HFFc6 (cell line): ENCODE results near the gene HAT1. TPM values are rescaled to one million over a fixed set of nuclear protein-coding genes. Genes with fewer than 3 reads are reported as not detected.

Experiments
- DNase-seq: peaks from one replicate; pipeline ENCODE4 v3.0.0-alpha.2; 2018
- H3K27ac Mint-ChIP-seq: 2 replicates; pipeline ENCODE4 v1.8.0; 2020; ENCODE audit warnings: mild to moderate bottlenecking, mixed read lengths
- H3K27me3 Mint-ChIP-seq: 2 replicates; pipeline ENCODE4 v1.8.0; 2021; ENCODE audit warnings: mild to moderate bottlenecking, moderate library complexity, mixed read lengths; ENCODE audit not compliant: insufficient read depth
- H3K36me3 Mint-ChIP-seq: 2 replicates; pipeline ENCODE4 v1.8.0; 2021; ENCODE audit warnings: low read depth, mixed read lengths
- H3K4me1 Mint-ChIP-seq: 2 replicates; pipeline ENCODE4 v1.8.0; 2020; ENCODE audit warnings: low read depth, mixed read lengths
- H3K4me3 Mint-ChIP-seq: 2 replicates; pipeline ENCODE4 v1.8.0; 2020; ENCODE audit warnings: mild to moderate bottlenecking, moderate library complexity, mixed read lengths
- H3K9me3 Mint-ChIP-seq: 2 replicates; pipeline ENCODE4 v1.8.0; 2020; ENCODE audit warnings: mild to moderate bottlenecking, mixed read lengths
- total RNA-seq, 6 experiments: library from RNA; stranded (reverse); fragmentation: NEBNext Ultra II Directional; extraction: Animal tissue kit (Norgen Biotek cat#: 25700); gene quantifications; 2 replicates in 1 of 6; 3 replicates in 5 of 6; pipeline ENCODE4 v1.2.3, GENCODE V29; 2021
- TF ChIP-seq, protein P1 (sequence below): fragments of 200-600 bp; sonication (generic); IDR thresholded peaks from 2 replicates; pipeline ENCODE4 v1.5.0; 2021; ENCODE audit warnings: antibody characterized with exemption, mild to moderate bottlenecking

The HAT1 gene
- total RNA-seq, 6 experiments from 2014 or later = 40.3 to 65.1 (median 61.3) TPM

DNA sequence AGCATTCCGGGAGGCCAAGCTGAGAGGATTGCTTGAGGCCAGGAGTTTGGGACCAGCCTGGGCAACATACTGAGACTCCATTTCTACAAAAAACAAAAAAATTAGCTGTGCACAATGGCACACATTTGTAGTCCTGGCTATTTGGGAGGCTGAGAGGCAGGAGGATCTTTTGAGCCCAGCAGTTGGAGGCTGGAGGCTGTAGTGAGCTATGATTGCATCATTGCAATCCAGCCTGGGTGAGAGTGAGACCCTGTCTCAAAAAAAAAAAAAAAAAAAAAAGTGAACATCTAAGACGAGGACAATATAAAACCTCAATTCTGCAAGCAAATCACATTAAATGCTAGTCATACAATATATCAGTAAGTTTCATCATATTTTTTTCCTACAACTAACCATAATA, 2.8 kb upstream of the HAT1 start:
- no peak overlapping the region for H3K4me3 Mint-ChIP-seq
- peaks cover 1% of the 10 kb centered on the region; the same call in 1 of the 2 replicates for H3K27me3 Mint-ChIP-seq
- no peak for DNase-seq
- no peak overlapping the region for H3K27ac Mint-ChIP-seq
- TF ChIP-seq, protein P1, sequence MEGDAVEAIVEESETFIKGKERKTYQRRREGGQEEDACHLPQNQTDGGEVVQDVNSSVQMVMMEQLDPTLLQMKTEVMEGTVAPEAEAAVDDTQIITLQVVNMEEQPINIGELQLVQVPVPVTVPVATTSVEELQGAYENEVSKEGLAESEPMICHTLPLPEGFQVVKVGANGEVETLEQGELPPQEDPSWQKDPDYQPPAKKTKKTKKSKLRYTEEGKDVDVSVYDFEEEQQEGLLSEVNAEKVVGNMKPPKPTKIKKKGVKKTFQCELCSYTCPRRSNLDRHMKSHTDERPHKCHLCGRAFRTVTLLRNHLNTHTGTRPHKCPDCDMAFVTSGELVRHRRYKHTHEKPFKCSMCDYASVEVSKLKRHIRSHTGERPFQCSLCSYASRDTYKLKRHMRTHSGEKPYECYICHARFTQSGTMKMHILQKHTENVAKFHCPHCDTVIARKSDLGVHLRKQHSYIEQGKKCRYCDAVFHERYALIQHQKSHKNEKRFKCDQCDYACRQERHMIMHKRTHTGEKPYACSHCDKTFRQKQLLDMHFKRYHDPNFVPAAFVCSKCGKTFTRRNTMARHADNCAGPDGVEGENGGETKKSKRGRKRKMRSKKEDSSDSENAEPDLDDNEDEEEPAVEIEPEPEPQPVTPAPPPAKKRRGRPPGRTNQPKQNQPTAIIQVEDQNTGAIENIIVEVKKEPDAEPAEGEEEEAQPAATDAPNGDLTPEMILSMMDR = no peak
- H3K9me3 Mint-ChIP-seq = no peaks in the 10 kb centered on the region
- H3K4me1 Mint-ChIP-seq = peaks cover 18% of the 10 kb centered on the region
- H3K36me3 Mint-ChIP-seq = 0 out of 2 replicates have a peak, but pooled peaks cover 5% of the 10 kb centered on the region

- no peaks in the 10 kb centered on the region for H3K9me3 Mint-ChIP-seq
- H3K36me3 Mint-ChIP-seq = peaks cover 11% of the 10 kb centered on the region; the same call in 1 of the 2 replicates
Measured at GRCh38 chr2:171921970-171922229, 361 bp upstream of the HAT1 start.

DNA sequence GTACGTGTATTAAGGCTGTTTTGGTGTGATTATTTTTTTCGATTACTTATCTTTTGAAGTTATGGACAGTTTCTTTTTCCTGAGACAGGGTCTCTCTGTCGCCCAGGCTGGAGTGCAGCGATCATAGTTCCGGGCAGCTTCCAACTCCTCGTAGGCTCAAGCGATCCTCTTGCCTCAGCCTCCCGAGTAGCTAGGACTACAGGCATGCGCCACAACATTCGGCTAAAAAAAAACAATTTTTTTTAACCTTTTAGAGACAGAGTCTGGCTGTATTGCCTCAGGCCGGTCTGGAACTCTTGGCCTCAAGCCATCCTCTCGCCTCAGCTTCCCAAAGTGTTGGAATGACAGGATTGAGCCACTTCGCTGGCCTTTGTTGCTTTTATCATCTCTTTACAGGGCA, 945 bp downstream of the HAT1 start:
- H3K27me3 Mint-ChIP-seq = peaks cover 1% of the 10 kb centered on the region; the same call in 1 of the 2 replicates
- peaks cover 11% of the 10 kb centered on the region; the same call in 1 of the 2 replicates for H3K36me3 Mint-ChIP-seq
- H3K4me3 Mint-ChIP-seq = peak overlapping the region; percentile 99
- H3K27ac Mint-ChIP-seq = peak overlapping the region; percentile 98
- H3K9me3 Mint-ChIP-seq = no peaks in the 10 kb centered on the region
- DNase-seq = peak; percentile 62
- peaks cover 22% of the 10 kb centered on the region for H3K4me1 Mint-ChIP-seq
- TF ChIP-seq, protein P1 = no peak

More at GRCh38 chr2:171921970-171922229, 361 bp upstream of the HAT1 start:
- Mint-ChIP-seq H3K27me3 (peaks cover 1% of the 10 kb centered on the region; the same call in 1 of the 2 replicates), H3K4me1 (peaks cover 22% of the 10 kb centered on the region), H3K4me3 (peak overlapping the region; percentile 99), H3K27ac (peak overlapping the region; percentile 98)
- TF ChIP-seq, protein P1 = no peak
- no peak for DNase-seq

DNA sequence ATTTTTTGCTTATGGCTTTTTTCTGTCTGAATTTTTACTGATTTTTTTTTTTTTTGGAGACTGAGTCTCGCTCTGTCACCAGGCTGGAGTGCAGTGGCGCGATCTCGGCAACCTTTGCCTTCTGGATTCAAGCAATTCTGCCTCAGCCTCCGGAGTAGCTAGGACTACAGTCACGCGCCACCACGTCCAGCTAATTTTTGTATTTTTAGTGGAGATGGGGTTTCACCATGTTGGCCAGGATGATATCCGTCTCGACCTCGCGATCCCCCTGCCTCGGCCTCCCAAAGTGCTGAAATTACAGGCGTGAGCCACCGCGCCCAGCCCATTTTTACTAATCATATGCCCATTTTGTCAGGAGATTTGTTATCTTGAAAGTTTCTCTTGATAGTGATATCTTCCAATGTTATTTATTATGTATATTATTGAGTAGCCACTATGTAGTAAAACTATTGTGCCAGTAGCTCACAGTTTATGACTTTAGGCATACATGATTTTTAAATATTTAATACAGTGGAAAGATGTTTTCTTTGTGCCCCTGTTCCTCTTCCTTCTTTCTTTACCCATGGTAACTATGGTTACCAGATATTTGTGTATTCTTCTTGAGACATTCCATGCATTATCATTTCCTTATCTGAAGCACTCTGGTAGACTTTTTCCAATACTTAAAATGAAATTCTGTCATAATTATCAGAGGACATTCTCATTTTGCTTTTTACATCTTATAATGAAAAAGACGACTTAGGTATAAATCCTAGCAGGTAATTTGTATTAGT, 2.1 kb downstream of the HAT1 start:
- DNase-seq = no peak
- TF ChIP-seq, protein P1 = no peak
- H3K27me3 Mint-ChIP-seq = peaks cover 1% of the 10 kb centered on the region; the same call in 1 of the 2 replicates
- peak overlapping the region; percentile 98 for H3K27ac Mint-ChIP-seq
- peaks cover 17% of the 10 kb centered on the region; the same call in 1 of the 2 replicates for H3K36me3 Mint-ChIP-seq
- H3K4me3 Mint-ChIP-seq = peak overlapping the region; percentile 99
- H3K9me3 Mint-ChIP-seq = no peaks in the 10 kb centered on the region
- peaks cover 22% of the 10 kb centered on the region for H3K4me1 Mint-ChIP-seq

DNA sequence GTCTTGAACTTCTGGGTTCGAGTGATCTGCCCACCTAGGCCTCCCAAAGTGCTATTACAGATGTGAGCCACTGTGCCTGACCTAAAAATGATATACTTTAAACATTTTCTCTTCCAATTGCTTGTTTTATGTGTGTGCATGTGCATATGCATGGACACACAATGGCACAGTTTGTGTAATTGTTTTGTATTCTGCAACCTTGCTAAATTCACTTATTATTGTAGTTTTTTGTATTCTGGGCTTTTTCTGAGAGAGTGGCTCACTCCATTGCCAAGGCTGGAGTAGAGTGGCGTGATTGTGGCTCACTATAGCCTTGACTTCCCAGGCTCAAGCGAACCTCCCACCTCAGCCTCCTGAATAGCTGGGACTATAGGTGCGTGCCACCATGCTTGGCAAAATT, 8.1 kb downstream of the HAT1 start:
- Mint-ChIP-seq H3K4me1 (no peaks in the 10 kb centered on the region; the same call in none of the 2 replicates), H3K4me3 (no peak overlapping the region), H3K27me3 (no peaks in the 10 kb centered on the region), H3K36me3 (peaks cover 41% of the 10 kb centered on the region), H3K9me3 (no peaks in the 10 kb centered on the region), H3K27ac (no peak overlapping the region)
- TF ChIP-seq, protein P1 = no peak
- no peak for DNase-seq
